K562 (cell line): Measurements from ENCODE around the gene BFSP1. TPM values are rescaled to one million over a fixed set of nuclear protein-coding genes. Genes with fewer than 3 reads are reported as not detected.

ENCODE experiments used
- ATAC-seq: fragments of 200-7000 bp; cut with Tn5 transposase; 3 replicates; pipeline ENCODE4 v1.9.1; 2020; ENCODE audit warnings: moderate library complexity
- BruUV-seq: library from RNA; stranded (reverse); fragments of 400-500 nt; replicated peaks from 2 replicates; lab custom pipeline; 2021; lab: Mats Ljungman, UMichigan
- CTCF ChIA-PET: fragments of 300-600 bp; formaldehyde crosslinking; extraction: SDS; loops from one replicate; lab custom pipeline; 2021; ENCODE audit warnings: low intra/inter-chr PET ratio; lab: Yijun Ruan, JAX
- POLR2A ChIA-PET: fragments of 300-600, 350-650 bp; sonication (Branson Sonifier 250); formaldehyde crosslinking; extraction: SDS; loops from one replicate; lab custom pipeline; 2021; ENCODE audit warnings: antibody characterized with exemption, inconsistent platforms; lab: Yijun Ruan, JAX
- DNase-seq, 4 experiments: peaks; one replicate each; pipeline versions ENCODE4 v3.0.0 to v3.0.0-alpha.2; 2011 to 2018; ENCODE audit warnings: low spot score in 3 of 4, mixed read lengths in 3 of 4; ENCODE audit errors: extremely low read depth in 1 of 4
- FAIRE-seq: peaks from 2 replicates; lab custom pipeline; 2011; peaks lifted over from hg19 to GRCh38; lab: Jason Lieb, UNC
- H2AFZ ChIP-seq: 2 replicates; pipeline ENCODE4 v1.6.0; 2011; ENCODE audit warnings: low read depth, low read length, control low read depth, inconsistent platforms
- H3K27ac ChIP-seq: fragments of 200-600 bp; 3 replicates; pipeline ENCODE4 v1.8.0; 2011; ENCODE audit warnings: low read depth, mild to moderate bottlenecking, control low read depth, inconsistent platforms, low read length, moderate library complexity, mixed read lengths; ENCODE audit errors: extremely low read depth
- H3K27me3 ChIP-seq, 2 experiments: fragments of 300-600 bp in 1 of 2; 2 replicates in 1 of 2; 3 replicates in 1 of 2; pipeline versions ENCODE4 v1.6.0 to v1.8.0; 2011; ENCODE audit warnings: inconsistent platforms in 2 of 2, low read length in 2 of 2, mild to moderate bottlenecking in 1 of 2, mixed read lengths in 1 of 2, moderate library complexity in 1 of 2; ENCODE audit not compliant: control insufficient read depth in 2 of 2, insufficient read depth in 2 of 2
- H3K36me3 ChIP-seq: fragments of 300-600 bp; 3 replicates; pipeline ENCODE4 v1.8.0; 2011; ENCODE audit warnings: mild to moderate bottlenecking, low read length, inconsistent platforms; ENCODE audit not compliant: control insufficient read depth, insufficient read depth
- H3K4me1 ChIP-seq, 2 experiments: fragments of 200-600 bp in 1 of 2; replicated peaks in 1 of 2; 2 replicates in 1 of 2; 3 replicates in 1 of 2; pipeline versions ENCODE4 v1.5.1 to v1.8.0; 2011; ENCODE audit warnings: inconsistent platforms in 2 of 2, low read length in 2 of 2, mild to moderate bottlenecking in 1 of 2, mixed read lengths in 1 of 2, moderate library complexity in 1 of 2; ENCODE audit not compliant: control insufficient read depth in 2 of 2, insufficient read depth in 2 of 2
- H3K4me2 ChIP-seq: 2 replicates; pipeline ENCODE4 v1.6.1; 2011; ENCODE audit warnings: low read length, control low read depth, inconsistent platforms, mixed read lengths; ENCODE audit not compliant: insufficient read depth
- H3K4me3 ChIP-seq: fragments of 200-600 bp; sonication (generic), shearing (Covaris generic); 2 replicates; pipeline ENCODE4 v1.5.1; 2016; ENCODE audit warnings: control low read depth, inconsistent platforms
- H3K79me2 ChIP-seq: fragments of 200-600 bp; 3 replicates; pipeline ENCODE4 v1.8.0; 2011; ENCODE audit warnings: low read length, inconsistent platforms; ENCODE audit not compliant: control insufficient read depth, insufficient read depth
- H3K9ac ChIP-seq, 2 experiments: 2 replicates each; pipeline versions ENCODE4 v1.6.0 to v1.6.1; 2011; ENCODE audit warnings: low read depth in 2 of 2, low read length in 2 of 2, control low read depth in 1 of 2, inconsistent platforms in 1 of 2, mild to moderate bottlenecking in 1 of 2, mixed read lengths in 1 of 2; ENCODE audit not compliant: insufficient read depth in 1 of 2
- H3K9me1 ChIP-seq: one replicate; pipeline ENCODE4 v1.6.0; 2011; ENCODE audit warnings: inconsistent platforms, mild to moderate bottlenecking, low read length, moderate library complexity; ENCODE audit not compliant: control insufficient read depth, insufficient read depth
- H3K9me3 ChIP-seq: replicated peaks from 2 replicates; pipeline ENCODE4 v1.5.1; 2011; ENCODE audit warnings: low read depth, low read length, inconsistent platforms; ENCODE audit not compliant: control insufficient read depth, insufficient read depth
- H4K20me1 ChIP-seq: replicated peaks from 2 replicates; pipeline ENCODE4 v1.6.1; 2011; ENCODE audit warnings: low read length, inconsistent platforms, mixed read lengths; ENCODE audit not compliant: control insufficient read depth, insufficient read depth
- ARID2 ChIP-seq: fragments of 450-650 bp; IDR thresholded peaks from 2 replicates; pipeline ENCODE4 v1.6.1; 2017; ENCODE audit warnings: antibody characterized with exemption, mild to moderate bottlenecking
- MAZ ChIP-seq, 2 experiments: fragments of 450-650 bp in 1 of 2; sonication (generic) in 1 of 2; formaldehyde crosslinking; IDR thresholded peaks in 1 of 2; conservative IDR thresholded peaks in 1 of 2; 2 replicates each; pipeline versions ENCODE4 v1.4.0 to v1.5.0; 2020; ENCODE audit warnings: mild to moderate bottlenecking in 1 of 2, missing genetic modification reagents in 1 of 2
- MTA3 ChIP-seq: fragments of 450-650 bp; formaldehyde crosslinking; IDR thresholded peaks from 2 replicates; pipeline ENCODE4 v1.6.1; 2017; ENCODE audit warnings: mild to moderate bottlenecking, borderline replicate concordance
- PML ChIP-seq: IDR thresholded peaks from 2 replicates; pipeline ENCODE4 v1.6.1; 2012; ENCODE audit warnings: low read length, inconsistent platforms
- RAD21 ChIP-seq, 2 experiments: fragments of 250-450 bp in 1 of 2; fragments of 450-650 bp in 1 of 2; sonication (Bioruptor Pico) in 1 of 2; formaldehyde crosslinking in 1 of 2; IDR thresholded peaks in 1 of 2; conservative IDR thresholded peaks in 1 of 2; 2 replicates each; pipeline versions ENCODE4 v1.4.0 to v1.8.0; 2020 to 2022; ENCODE audit warnings: mild to moderate bottlenecking in 2 of 2, moderate library complexity in 1 of 2
- TEAD1 ChIP-seq, 2 experiments: fragments of 450-650 bp in 1 of 2; sonication (generic) in 1 of 2; formaldehyde crosslinking; IDR thresholded peaks; 2 replicates each; pipeline versions ENCODE4 v1.4.0 to v1.8.0; 2020 to 2022; ENCODE audit warnings: mild to moderate bottlenecking in 2 of 2, missing genetic modification reagents in 1 of 2
- XRCC3 ChIP-seq: fragments of 450-650 bp; IDR thresholded peaks from 2 replicates; pipeline ENCODE4 v1.6.1; 2017; ENCODE audit warnings: mild to moderate bottlenecking, moderate library complexity
- ZNF197 ChIP-seq: fragments of 200-800 bp; sonication (Bioruptor generic); IDR thresholded peaks from 2 replicates; pipeline ENCODE4 v1.6.1; 2016; ENCODE audit warnings: low read depth, missing genetic modification characterization, missing compliant biosample characterization
- ZNF274 ChIP-seq: IDR thresholded peaks from 2 replicates; pipeline ENCODE4 v1.6.1; 2011; ENCODE audit warnings: low read depth, mild to moderate bottlenecking, low read length, moderate library complexity, borderline replicate concordance
- ZNF316 ChIP-seq: fragments of 450-650 bp; IDR thresholded peaks from 2 replicates; pipeline ENCODE4 v1.6.1; 2016
- WGBS: fragments of 100-300 bp; shearing (Covaris generic); methylation state at CpG from one replicate; pipeline ENCODE4 v1.1.6; 2016; ENCODE audit warnings: low coverage, mixed read lengths; ENCODE audit not compliant: insufficient coverage; ENCODE audit errors: missing lambda C conversion rate; 5-methylcytosine and 5-hydroxymethylcytosine counted together
- in situ Hi-C: fragments of 300-500 bp; cut with MboI; formaldehyde crosslinking; loops from 4 replicates; pipeline ENCODE4 v1.15.0; 2018; ENCODE audit warnings: inconsistent platforms, mixed read lengths
- intact Hi-C: fragments of 100-400 bp; cut with micrococcal nuclease; formaldehyde crosslinking; loops from 2 replicates; pipeline ENCODE4 v1.14.2; 2022
- polyA plus RNA-seq, 8 experiments: library from polyadenylated mRNA; depleted of rRNA in 4 of 8; stranded (reverse) in 5 of 8; unstranded in 3 of 8; fragments of >200 nt; fragmentation: Nextera tagmentation in 2 of 8; fragmentation: Illumina TruSeq in 1 of 8; extraction: Ambion mirVana in 2 of 8; extraction: Trizol in 1 of 8; gene quantifications; 2 replicates each; pipeline versions ENCODE4 v1.2.1 to v1.2.3, GENCODE V29; 2011 to 2014; ENCODE audit warnings: inconsistent platforms in 1 of 8, missing spikeins in 1 of 8
- total RNA-seq, 7 experiments: library from RNA; depleted of rRNA in 6 of 7; stranded (reverse); fragments of >200 nt in 6 of 7; fragmentation: Illumina TruSeq in 2 of 7; extraction: Trizol in 2 of 7; gene quantifications; 2 replicates each; pipeline versions ENCODE4 v1.2.1 to v1.2.3, GENCODE V29; 2011 to 2021; ENCODE audit warnings: low replicate concordance in 1 of 7
- TF ChIP-seq, protein P1 (sequence below), 2 experiments: IDR thresholded peaks; 2 replicates each; pipeline ENCODE4 v1.6.1; 2011; ENCODE audit warnings: borderline replicate concordance in 1 of 2, control low read depth in 1 of 2, low read depth in 1 of 2, low read length in 1 of 2, mild to moderate bottlenecking in 1 of 2, mixed read lengths in 1 of 2, moderate library complexity in 1 of 2; ENCODE audit not compliant: insufficient read depth in 1 of 2, insufficient read length in 1 of 2, poor library complexity in 1 of 2, severe bottlenecking in 1 of 2; ENCODE audit errors: extremely low read depth in 1 of 2
- TF ChIP-seq, protein P2 (sequence below), 3 experiments: IDR thresholded peaks in 2 of 3; conservative IDR thresholded peaks in 1 of 3; 2 replicates each; pipeline ENCODE4 v1.5.1; 2011 to 2012; ENCODE audit warnings: low read length in 3 of 3, mild to moderate bottlenecking in 3 of 3, control low read depth in 2 of 3, improper control_type of control experiment in 1 of 3, inconsistent platforms in 1 of 3, low read depth in 1 of 3, mixed read lengths in 1 of 3, moderate library complexity in 1 of 3; ENCODE audit not compliant: insufficient read depth in 2 of 3
- TF ChIP-seq, protein P3 (sequence below): fragments of 450-650 bp; formaldehyde crosslinking; IDR thresholded peaks from 2 replicates; pipeline ENCODE4 v1.4.0; 2020; ENCODE audit warnings: mild to moderate bottlenecking, moderate library complexity

The BFSP1 gene
- total and polyA plus RNA-seq, 9 of the 15 experiments (the other 6 are each of a cell fraction or from before 2014, with no cell fraction given) = 0.09 to 0.86 (median 0.40) TPM

DNA sequence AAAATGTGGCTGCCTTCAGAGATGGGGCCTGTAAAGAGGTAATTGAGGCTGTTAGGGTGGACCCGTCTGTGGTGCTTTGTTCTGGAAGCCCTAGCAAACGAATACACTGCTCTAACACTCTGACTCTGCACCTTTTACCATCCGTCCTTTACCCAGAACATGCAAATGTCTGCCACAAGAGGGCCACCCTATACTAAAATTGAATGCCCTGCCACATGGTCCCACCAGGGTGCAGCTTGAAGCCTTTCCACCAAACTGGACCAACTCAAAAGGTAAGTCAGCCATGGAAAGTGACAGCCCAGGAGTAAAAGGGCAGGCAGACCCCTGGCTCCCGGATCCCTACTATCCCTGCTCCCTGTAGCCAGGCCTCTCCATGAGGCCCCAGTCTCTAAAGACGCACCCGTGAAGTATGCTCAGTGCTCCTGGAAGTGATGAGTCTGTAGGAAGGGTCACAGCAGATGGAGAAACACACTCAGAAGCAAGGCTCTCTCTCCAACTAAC, 5.8 kb upstream of the BFSP1 start:
- Histone ChIP-seq H4K20me1 (no peaks in the 10 kb centered on the region), H3K9ac (no peak overlapping the region), H3K4me2 (no peak overlapping the region), H3K79me2 (no peaks in the 10 kb centered on the region), H3K36me3 (no peaks in the 10 kb centered on the region), H3K9me1 (no peaks in the 10 kb centered on the region), H3K27me3 (no peaks in the 10 kb centered on the region), H3K4me1 (no peaks in the 10 kb centered on the region), H3K9me3 (no peaks in the 10 kb centered on the region), H3K27ac (no peak overlapping the region), H2AFZ (peak overlapping the region; percentile 57), H3K4me3 (no peak overlapping the region)
- CTCF ChIA-PET = interaction anchor here (1.1 to 3.0 kb wide), 4 partner anchors 32 to 739 kb away, joined by 3 to 23 read pairs (median 4); no protein-coding TSS in a partner anchor
- 21% methylated on average over 6 of the region's 6 CpGs for WGBS
- peak; percentile 99 for ATAC-seq
- in situ Hi-C loops (no loop called here), intact Hi-C loops (loop anchor here (1.0 to 10.0 kb wide), 3 partner anchors 80 to 458 kb away; no protein-coding TSS in a partner anchor)
- DNase-seq = peak; percentile 68 to 77 (median 72)
- POLR2A ChIA-PET = interaction anchor here (1.2 kb wide), 1 partner anchor 78 kb away, joined by 5 read pairs; no protein-coding TSS in a partner anchor
- no TSS peak for BruUV-seq
- FAIRE-seq = peak; percentile 93
- TF ChIP-seq RAD21 (CRISPR knock-in tag; conservative IDR thresholded peaks at IDR 0.05 in 1 of 2, IDR thresholded peaks at IDR 0.05 in 1 of 2) (peak; percentile 83 to 94), ZNF274 (no peak), XRCC3 (no peak), MAZ (CRISPR knock-in tag; conservative IDR thresholded peaks at IDR 0.05 in 1 of 2, IDR thresholded peaks at IDR 0.05 in 1 of 2) (0 out of 4 replicates have a peak, but pooled peaks of 1 of the 2 experiments have one; percentile 39), ARID2 (peak; percentile 68; the same call in 1 of the 2 replicates), PML (no peak), TEAD1 (CRISPR knock-in tag; IDR thresholded peaks at IDR 0.05) (peak; percentile 51 to 96; a peak in 3 of 4 replicates), MTA3 (no peak), ZNF197 (CRISPR knock-in tag) (no peak), ZNF316 (0 out of 2 replicates have a peak, but pooled peaks have one; percentile 8)
- TF ChIP-seq, protein P1, sequence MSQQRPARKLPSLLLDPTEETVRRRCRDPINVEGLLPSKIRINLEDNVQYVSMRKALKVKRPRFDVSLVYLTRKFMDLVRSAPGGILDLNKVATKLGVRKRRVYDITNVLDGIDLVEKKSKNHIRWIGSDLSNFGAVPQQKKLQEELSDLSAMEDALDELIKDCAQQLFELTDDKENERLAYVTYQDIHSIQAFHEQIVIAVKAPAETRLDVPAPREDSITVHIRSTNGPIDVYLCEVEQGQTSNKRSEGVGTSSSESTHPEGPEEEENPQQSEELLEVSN (IDR thresholded peaks at IDR 0.05; ENCODE audit: borderline replicate concordance in 1 of 2, extremely low read depth in 1 of 2, insufficient read depth in 1 of 2, insufficient read length in 1 of 2, low read depth in 1 of 2, low read length in 1 of 2, poor library complexity in 1 of 2, severe bottlenecking in 1 of 2) = peak in 1 of 2 experiments; percentile 23
- TF ChIP-seq, protein P2, sequence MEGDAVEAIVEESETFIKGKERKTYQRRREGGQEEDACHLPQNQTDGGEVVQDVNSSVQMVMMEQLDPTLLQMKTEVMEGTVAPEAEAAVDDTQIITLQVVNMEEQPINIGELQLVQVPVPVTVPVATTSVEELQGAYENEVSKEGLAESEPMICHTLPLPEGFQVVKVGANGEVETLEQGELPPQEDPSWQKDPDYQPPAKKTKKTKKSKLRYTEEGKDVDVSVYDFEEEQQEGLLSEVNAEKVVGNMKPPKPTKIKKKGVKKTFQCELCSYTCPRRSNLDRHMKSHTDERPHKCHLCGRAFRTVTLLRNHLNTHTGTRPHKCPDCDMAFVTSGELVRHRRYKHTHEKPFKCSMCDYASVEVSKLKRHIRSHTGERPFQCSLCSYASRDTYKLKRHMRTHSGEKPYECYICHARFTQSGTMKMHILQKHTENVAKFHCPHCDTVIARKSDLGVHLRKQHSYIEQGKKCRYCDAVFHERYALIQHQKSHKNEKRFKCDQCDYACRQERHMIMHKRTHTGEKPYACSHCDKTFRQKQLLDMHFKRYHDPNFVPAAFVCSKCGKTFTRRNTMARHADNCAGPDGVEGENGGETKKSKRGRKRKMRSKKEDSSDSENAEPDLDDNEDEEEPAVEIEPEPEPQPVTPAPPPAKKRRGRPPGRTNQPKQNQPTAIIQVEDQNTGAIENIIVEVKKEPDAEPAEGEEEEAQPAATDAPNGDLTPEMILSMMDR (IDR thresholded peaks at IDR 0.05 in 2 of 3, conservative IDR thresholded peaks at IDR 0.05 in 1 of 3; ENCODE audit: insufficient read depth in 2 of 3, low read depth in 1 of 3, low read length in 3 of 3) = peak; percentile 87 to 98 (median 94)
- TF ChIP-seq, protein P3, sequence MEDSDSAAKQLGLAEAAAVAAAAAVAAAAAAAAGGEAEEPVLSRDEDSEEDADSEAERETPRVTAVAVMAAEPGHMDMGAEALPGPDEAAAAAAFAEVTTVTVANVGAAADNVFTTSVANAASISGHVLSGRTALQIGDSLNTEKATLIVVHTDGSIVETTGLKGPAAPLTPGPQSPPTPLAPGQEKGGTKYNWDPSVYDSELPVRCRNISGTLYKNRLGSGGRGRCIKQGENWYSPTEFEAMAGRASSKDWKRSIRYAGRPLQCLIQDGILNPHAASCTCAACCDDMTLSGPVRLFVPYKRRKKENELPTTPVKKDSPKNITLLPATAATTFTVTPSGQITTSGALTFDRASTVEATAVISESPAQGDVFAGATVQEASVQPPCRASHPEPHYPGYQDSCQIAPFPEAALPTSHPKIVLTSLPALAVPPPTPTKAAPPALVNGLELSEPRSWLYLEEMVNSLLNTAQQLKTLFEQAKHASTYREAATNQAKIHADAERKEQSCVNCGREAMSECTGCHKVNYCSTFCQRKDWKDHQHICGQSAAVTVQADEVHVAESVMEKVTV = peak; percentile 80
